ENCODE measurements around the gene AGTR1. TPM values are rescaled to one million over a fixed set of nuclear protein-coding genes. Genes with fewer than 3 reads are reported as not detected.
A peak's percentile ranks its signal among the peaks of the same experiment; 100 is the strongest.

AGTR1 gene
- total RNA-seq, 2 donors from 2014 or later, result not detected

DNA sequence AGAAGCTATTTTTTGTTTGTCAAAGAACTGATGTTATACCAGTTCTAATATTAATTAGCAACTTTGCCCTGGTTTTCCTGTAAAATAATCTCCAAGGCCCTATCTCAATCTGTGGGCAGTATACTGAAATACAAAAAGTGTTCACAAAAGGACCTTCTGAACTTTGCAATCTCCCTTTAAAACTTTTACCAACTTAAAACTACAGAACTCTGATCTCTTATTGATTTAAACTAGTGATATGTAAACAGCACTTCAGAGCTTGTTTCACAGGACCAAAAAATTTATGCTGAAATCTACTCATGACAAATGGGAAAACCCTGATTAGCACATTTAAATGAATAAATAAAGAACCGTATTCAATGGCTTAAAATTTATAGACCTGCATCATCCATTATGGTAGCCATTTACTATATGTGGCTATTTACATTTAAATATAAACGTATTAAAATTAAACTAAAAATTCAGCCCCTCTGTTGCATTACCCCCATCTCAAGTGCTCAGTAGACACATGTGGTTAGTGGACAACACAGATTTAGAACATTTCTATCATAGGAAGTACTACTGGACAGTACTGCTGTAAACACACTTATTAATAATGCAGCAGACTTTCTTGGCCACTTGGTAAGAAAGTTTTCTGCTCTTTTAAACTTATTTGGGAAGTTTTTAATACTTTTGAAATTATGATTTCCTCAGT is 12.0 kb downstream of the AGTR1 start:
- no peaks in the 10 kb centered on the region for H3K9me3 Mint-ChIP-seq
- no peaks in the 10 kb centered on the region for H3K27me3 Mint-ChIP-seq
- no peak overlapping the region for H3K4me3 Mint-ChIP-seq
- H3K27ac Mint-ChIP-seq, result no peak overlapping the region
- H3K4me1 Mint-ChIP-seq, result no peaks in the 10 kb centered on the region
- no peak for ATAC-seq (replicated peaks)
- H3K36me3 Mint-ChIP-seq (ENCODE audit: low read depth), result no peaks in the 10 kb centered on the region

DNA sequence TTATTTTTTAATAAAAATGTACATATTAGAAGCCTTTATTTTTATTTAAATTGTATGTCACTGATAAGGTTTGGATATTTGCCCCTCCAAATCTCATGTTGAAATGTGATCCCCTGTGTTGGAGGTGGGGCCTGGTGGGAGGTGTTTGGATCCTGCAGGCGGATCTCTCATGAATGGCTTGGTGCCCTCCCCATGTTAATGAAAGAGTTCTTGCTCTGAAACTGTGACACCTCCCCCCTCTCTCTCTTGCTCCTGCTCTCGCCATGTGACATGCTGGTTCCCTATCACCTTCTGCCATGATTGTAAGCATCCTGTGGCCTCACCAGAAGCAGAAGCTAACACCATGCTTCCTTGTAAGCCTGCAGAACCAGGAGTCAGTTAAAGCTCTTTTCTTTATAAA is 13.0 kb downstream of the AGTR1 start:
- no peaks in the 10 kb centered on the region for H3K9me3 Mint-ChIP-seq
- ATAC-seq (replicated peaks), result no peak
- no peak overlapping the region for H3K27ac Mint-ChIP-seq
- H3K27me3 Mint-ChIP-seq, result no peaks in the 10 kb centered on the region
- H3K4me1 Mint-ChIP-seq, result no peaks in the 10 kb centered on the region
- no peaks in the 10 kb centered on the region for H3K36me3 Mint-ChIP-seq (ENCODE audit: low read depth)
- no peak overlapping the region for H3K4me3 Mint-ChIP-seq

- Mint-ChIP-seq H3K27me3 (no peaks in the 10 kb centered on the region), H3K4me3 (no peak overlapping the region), H3K27ac (no peak overlapping the region), H3K4me1 (no peaks in the 10 kb centered on the region), H3K36me3 (ENCODE audit: low read depth) (no peaks in the 10 kb centered on the region), H3K9me3 (no peaks in the 10 kb centered on the region)
- no peak for ATAC-seq (replicated peaks)
Observed at GRCh38 chr3:148711981-148712666, 14.4 kb downstream of the AGTR1 start.

- Mint-ChIP-seq H3K36me3 (ENCODE audit: low read depth) (no peaks in the 10 kb centered on the region), H3K4me3 (no peak overlapping the region), H3K9me3 (no peaks in the 10 kb centered on the region), H3K4me1 (no peaks in the 10 kb centered on the region), H3K27me3 (no peaks in the 10 kb centered on the region), H3K27ac (no peak overlapping the region)
- ATAC-seq (replicated peaks), result no peak
Observed at GRCh38 chr3:148714521-148714920, 16.8 kb downstream of the AGTR1 start.

- H3K4me3 Mint-ChIP-seq, result no peak overlapping the region
- H3K36me3 Mint-ChIP-seq (ENCODE audit: low read depth), result no peaks in the 10 kb centered on the region
- no peaks in the 10 kb centered on the region for H3K9me3 Mint-ChIP-seq
- no peaks in the 10 kb centered on the region for H3K27me3 Mint-ChIP-seq
- H3K4me1 Mint-ChIP-seq, result no peaks in the 10 kb centered on the region
- no peak for ATAC-seq (replicated peaks)
- no peak overlapping the region for H3K27ac Mint-ChIP-seq
Observed at GRCh38 chr3:148716657-148717056, 19.0 kb downstream of the AGTR1 start.

- H3K4me3 Mint-ChIP-seq, result no peak overlapping the region
- H3K27ac Mint-ChIP-seq, result no peak overlapping the region
- no peaks in the 10 kb centered on the region for H3K36me3 Mint-ChIP-seq (ENCODE audit: low read depth)
- no peaks in the 10 kb centered on the region for H3K9me3 Mint-ChIP-seq
- H3K27me3 Mint-ChIP-seq, result no peaks in the 10 kb centered on the region
- no peaks in the 10 kb centered on the region for H3K4me1 Mint-ChIP-seq
- ATAC-seq (replicated peaks), result no peak
Observed at GRCh38 chr3:148717885-148718561, 20.3 kb downstream of the AGTR1 start.

GRCh38 chr3:148718982-148719862 is 21.5 kb downstream of the AGTR1 start:
- no peak overlapping the region for H3K4me3 Mint-ChIP-seq
- no peaks in the 10 kb centered on the region for H3K36me3 Mint-ChIP-seq (ENCODE audit: low read depth)
- no peaks in the 10 kb centered on the region for H3K27me3 Mint-ChIP-seq

GRCh38 chr3:148720873-148721272 is 23.2 kb downstream of the AGTR1 start:
- no peak overlapping the region for H3K27ac Mint-ChIP-seq
- no peaks in the 10 kb centered on the region for H3K4me1 Mint-ChIP-seq
- no peaks in the 10 kb centered on the region for H3K9me3 Mint-ChIP-seq
- H3K27me3 Mint-ChIP-seq, result no peaks in the 10 kb centered on the region
- no peak overlapping the region for H3K4me3 Mint-ChIP-seq
- ATAC-seq (replicated peaks), result no peak
- no peaks in the 10 kb centered on the region for H3K36me3 Mint-ChIP-seq (ENCODE audit: low read depth)

More at GRCh38 chr3:148718982-148719862, 21.5 kb downstream of the AGTR1 start:
- no peak for ATAC-seq (replicated peaks)
- Mint-ChIP-seq H3K27ac (no peak overlapping the region), H3K4me1 (no peaks in the 10 kb centered on the region), H3K9me3 (no peaks in the 10 kb centered on the region)

DNA sequence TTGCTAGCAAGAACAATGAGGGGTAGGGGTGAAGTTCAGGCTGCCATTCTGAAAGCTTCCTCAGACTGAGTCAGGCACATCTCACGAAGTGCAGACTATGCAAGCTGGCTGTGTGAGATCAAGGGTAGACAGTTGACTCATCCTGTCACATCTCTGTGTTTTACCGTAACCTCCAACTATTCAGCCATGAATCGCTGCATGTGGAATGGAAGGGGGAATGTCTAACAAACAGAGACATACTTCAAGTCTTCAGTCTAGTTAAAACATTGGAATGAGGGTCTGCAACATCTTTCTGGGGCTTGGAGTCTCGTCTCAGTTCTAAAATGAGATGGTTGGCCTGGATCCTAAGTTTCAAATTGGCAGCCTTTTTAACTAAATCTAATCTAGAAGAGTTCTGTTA is 25.9 kb downstream of the AGTR1 start:
- Mint-ChIP-seq H3K4me1 (no peaks in the 10 kb centered on the region), H3K27ac (no peak overlapping the region), H3K9me3 (no peaks in the 10 kb centered on the region), H3K4me3 (no peak overlapping the region), H3K27me3 (no peaks in the 10 kb centered on the region), H3K36me3 (ENCODE audit: low read depth) (no peaks in the 10 kb centered on the region)
- peak; percentile 54 for ATAC-seq (replicated peaks)

GRCh38 chr3:148727231-148727630 is 29.5 kb downstream of the AGTR1 start:
- Mint-ChIP-seq H3K36me3 (ENCODE audit: low read depth) (no peaks in the 10 kb centered on the region), H3K27ac (no peak overlapping the region), H3K4me3 (no peak overlapping the region), H3K4me1 (no peaks in the 10 kb centered on the region), H3K9me3 (no peaks in the 10 kb centered on the region), H3K27me3 (no peaks in the 10 kb centered on the region)
- ATAC-seq (replicated peaks), result peak; percentile 42

GRCh38 chr3:148728753-148729152 is 31.1 kb downstream of the AGTR1 start:
- H3K36me3 Mint-ChIP-seq (ENCODE audit: low read depth), result no peaks in the 10 kb centered on the region
- H3K27me3 Mint-ChIP-seq, result no peaks in the 10 kb centered on the region
- H3K4me3 Mint-ChIP-seq, result no peak overlapping the region
- no peaks in the 10 kb centered on the region for H3K4me1 Mint-ChIP-seq
- no peaks in the 10 kb centered on the region for H3K9me3 Mint-ChIP-seq
- no peak overlapping the region for H3K27ac Mint-ChIP-seq
- ATAC-seq (replicated peaks), result no peak

DNA sequence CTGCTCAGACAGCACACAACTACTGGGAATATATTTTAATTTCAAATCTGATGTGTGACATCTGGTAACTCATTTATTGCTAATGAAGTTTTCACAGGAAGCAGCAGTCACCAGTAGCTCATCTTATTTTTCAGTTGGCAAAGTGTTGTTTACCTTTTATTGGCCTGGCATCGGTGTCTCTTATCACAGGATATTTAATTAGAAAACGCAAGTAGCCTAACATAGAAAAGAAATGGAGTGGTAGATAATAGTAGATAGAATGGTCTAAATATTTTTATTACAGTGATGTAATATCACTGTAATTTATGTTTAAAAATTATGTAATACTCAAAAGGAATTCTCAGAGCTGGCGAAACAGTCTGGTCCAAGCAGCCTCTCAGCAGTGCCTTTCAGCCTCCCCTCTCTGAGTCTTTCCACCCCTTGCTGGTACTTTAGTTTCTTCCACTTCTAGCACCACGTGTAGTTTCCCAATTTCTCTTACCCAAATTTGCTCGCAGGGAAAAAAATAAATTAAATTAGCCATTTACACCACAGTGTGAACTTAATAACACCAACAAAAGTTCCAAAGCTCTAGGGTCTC is 31.9 kb downstream of the AGTR1 start:
- Mint-ChIP-seq H3K4me3 (no peak overlapping the region), H3K4me1 (no peaks in the 10 kb centered on the region), H3K9me3 (no peaks in the 10 kb centered on the region), H3K27ac (no peak overlapping the region), H3K27me3 (no peaks in the 10 kb centered on the region), H3K36me3 (ENCODE audit: low read depth) (no peaks in the 10 kb centered on the region)
- no peak for ATAC-seq (replicated peaks)

- Mint-ChIP-seq H3K9me3 (no peaks in the 10 kb centered on the region), H3K36me3 (ENCODE audit: low read depth) (no peaks in the 10 kb centered on the region), H3K4me3 (no peak overlapping the region), H3K27ac (no peak overlapping the region), H3K27me3 (no peaks in the 10 kb centered on the region), H3K4me1 (no peaks in the 10 kb centered on the region)
- ATAC-seq (replicated peaks), result no peak
Observed at GRCh38 chr3:148730676-148731075, 33.0 kb downstream of the AGTR1 start.

DNA sequence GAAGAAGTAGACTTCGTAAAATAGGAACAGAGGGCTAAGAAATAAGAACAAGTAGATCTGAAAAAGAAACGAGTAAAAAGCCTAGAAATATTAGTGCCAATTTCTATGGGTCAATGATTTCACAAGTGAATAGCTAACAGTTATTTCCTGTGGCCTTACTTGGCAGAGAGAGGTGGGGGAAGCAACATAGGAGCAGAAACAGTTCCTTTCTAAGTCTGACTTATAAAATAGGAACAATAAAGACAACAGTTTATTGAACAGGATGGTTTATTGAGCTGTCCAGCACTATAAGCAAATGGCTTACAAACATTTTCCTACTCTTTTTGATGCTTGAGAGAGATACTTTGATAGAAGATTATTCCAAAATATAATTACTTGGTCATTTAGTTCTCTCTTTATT is 37.9 kb downstream of the AGTR1 start:
- no peaks in the 10 kb centered on the region for H3K9me3 Mint-ChIP-seq
- H3K36me3 Mint-ChIP-seq (ENCODE audit: low read depth), result no peaks in the 10 kb centered on the region
- H3K4me1 Mint-ChIP-seq, result no peaks in the 10 kb centered on the region
- no peak overlapping the region for H3K4me3 Mint-ChIP-seq
- no peak overlapping the region for H3K27ac Mint-ChIP-seq
- no peak for ATAC-seq (replicated peaks)
- peaks cover 5% of the 10 kb centered on the region for H3K27me3 Mint-ChIP-seq

Data from activated T-helper 17 cell treated with anti-CD3 and anti-CD28 coated beads, Interleukin-2, amount 50 U/mL, for 72 hours (primary cell).